GM21381 (cell line): ENCODE data around the gene TCP11.
"Not testable (repeated sequence)": the region's sequence is repeated elsewhere in the genome, so short reads cannot be mapped to it uniquely, and the experiment has no call there.

ENCODE experiments used
- ATAC-seq: cut with Tn5 transposase; IDR thresholded peaks from one replicate; pipeline ENCODE4 v1.9.1; 2021; ENCODE audit warnings: mild to moderate bottlenecking, moderate library complexity; ENCODE audit not compliant: unreplicated experiment

TCP11 gene

GRCh38 chr6:35148167-35148741, 7.1 kb upstream of the TCP11 start:
- ATAC-seq: no peak

- no peak for ATAC-seq
Measured at GRCh38 chr6:35147486-35147885, 6.3 kb upstream of the TCP11 start.

- no peak for ATAC-seq
Measured at GRCh38 chr6:35147026-35147425, 5.9 kb upstream of the TCP11 start.

GRCh38 chr6:35146453-35146852, 5.3 kb upstream of the TCP11 start:
- no peak for ATAC-seq

- ATAC-seq: no peak
Measured at GRCh38 chr6:35145757-35146156, 4.6 kb upstream of the TCP11 start.

GRCh38 chr6:35142588-35143569, 1.7 kb upstream of the TCP11 start:
- no peak for ATAC-seq

- ATAC-seq: no peak
Measured at GRCh38 chr6:35140639-35141006, 516 bp downstream of the TCP11 start.

- no peak for ATAC-seq
Measured at GRCh38 chr6:35139924-35140638, 1.1 kb downstream of the TCP11 start.

- no peak for ATAC-seq
Measured at GRCh38 chr6:35139470-35139869, 1.7 kb downstream of the TCP11 start.

GRCh38 chr6:35138191-35138590, 2.9 kb downstream of the TCP11 start:
- ATAC-seq: not testable (repeated sequence)

- no peak for ATAC-seq
Measured at GRCh38 chr6:35136185-35136584, 5.0 kb downstream of the TCP11 start.

GRCh38 chr6:35128496-35128895, 12.6 kb downstream of the TCP11 start:
- ATAC-seq: no peak

GRCh38 chr6:35128042-35128441, 13.1 kb downstream of the TCP11 start:
- ATAC-seq: no peak

- no peak for ATAC-seq
Measured at GRCh38 chr6:35124356-35124755, 16.8 kb downstream of the TCP11 start.

- ATAC-seq: no peak
Measured at GRCh38 chr6:35120746-35121145, 20.4 kb downstream of the TCP11 start.

- no peak for ATAC-seq
Measured at GRCh38 chr6:35108309-35108885, 32.7 kb downstream of the TCP11 start.

- ATAC-seq: not testable (repeated sequence)
Measured at GRCh38 chr6:35107761-35108160, 33.4 kb downstream of the TCP11 start.

GRCh38 chr6:35107208-35107607, 33.9 kb downstream of the TCP11 start:
- not testable (repeated sequence) for ATAC-seq

- ATAC-seq: not testable (repeated sequence)
Measured at GRCh38 chr6:35106061-35106460, 35.1 kb downstream of the TCP11 start.

- no peak for ATAC-seq
Measured at GRCh38 chr6:35105078-35105477, 36.1 kb downstream of the TCP11 start.

GRCh38 chr6:35099116-35099515, 42.0 kb downstream of the TCP11 start:
- ATAC-seq: no peak
